GM19452 (cell line): ENCODE results near the gene CRTC1.
"Not testable (repeated sequence)": the region's sequence is repeated elsewhere in the genome, so short reads cannot be mapped to it uniquely, and the experiment has no call there.

Experiments used
- ATAC-seq: cut with Tn5 transposase; IDR thresholded peaks from one replicate; pipeline ENCODE4 v1.9.1; 2021; ENCODE audit not compliant: unreplicated experiment

CRTC1 gene

GRCh38 chr19:18725841-18726770 is 42.6 kb downstream of the CRTC1 start:
- no peak for ATAC-seq

- no peak for ATAC-seq
These were observed 43.4 kb downstream of the CRTC1 start for GRCh38 chr19:18726846-18727245.

GRCh38 chr19:18727602-18728001 is 44.1 kb downstream of the CRTC1 start:
- not testable (repeated sequence) for ATAC-seq

GRCh38 chr19:18729933-18730530 is 46.6 kb downstream of the CRTC1 start:
- ATAC-seq, result no peak

- no peak for ATAC-seq
These were observed 47.5 kb downstream of the CRTC1 start for GRCh38 chr19:18730885-18731513.

- no peak for ATAC-seq
These were observed 48.1 kb downstream of the CRTC1 start for GRCh38 chr19:18731562-18732008.

- ATAC-seq, result no peak
These were observed 49.7 kb downstream of the CRTC1 start for GRCh38 chr19:18733196-18733647.

GRCh38 chr19:18733762-18734332 is 50.4 kb downstream of the CRTC1 start:
- ATAC-seq, result not testable (repeated sequence)

- ATAC-seq, result no peak
These were observed 51.8 kb downstream of the CRTC1 start for GRCh38 chr19:18735324-18735723.

GRCh38 chr19:18735752-18736151 is 52.3 kb downstream of the CRTC1 start:
- no peak for ATAC-seq

- ATAC-seq, result no peak
These were observed 53.2 kb downstream of the CRTC1 start for GRCh38 chr19:18736415-18737336.

GRCh38 chr19:18737337-18737953 is 54.0 kb downstream of the CRTC1 start:
- ATAC-seq, result no peak

GRCh38 chr19:18737954-18738351 is 54.5 kb downstream of the CRTC1 start:
- ATAC-seq, result no peak

GRCh38 chr19:18738961-18739690 is 55.6 kb downstream of the CRTC1 start:
- ATAC-seq, result no peak

- no peak for ATAC-seq
These were observed 57.9 kb downstream of the CRTC1 start for GRCh38 chr19:18741124-18742121.

- no peak for ATAC-seq
These were observed 58.8 kb downstream of the CRTC1 start for GRCh38 chr19:18742324-18742723.

GRCh38 chr19:18742838-18743783 is 59.6 kb downstream of the CRTC1 start:
- ATAC-seq, result no peak
